ENCODE measurements around the gene SH3TC2.

SH3TC2 gene

DNA sequence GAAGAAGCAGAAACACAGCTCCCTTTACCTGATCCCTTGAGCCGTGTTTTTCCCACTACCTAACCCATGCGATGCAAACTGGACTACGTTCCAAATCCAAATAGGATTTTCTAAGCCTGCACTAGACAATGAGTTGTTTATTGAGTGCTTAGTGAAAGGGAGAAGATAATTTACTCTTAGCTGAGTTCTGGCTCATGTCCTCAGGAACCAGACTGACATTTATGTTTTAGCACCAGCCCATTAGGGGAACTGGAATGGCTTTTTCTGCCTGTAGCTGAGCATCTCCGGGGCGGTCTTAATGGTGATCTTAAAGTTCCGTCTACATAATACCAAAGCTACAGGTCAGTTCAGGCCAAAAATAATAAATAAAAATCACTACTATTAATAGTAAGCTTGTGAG lies 81.5 kb downstream of the SH3TC2 start:
- ChIA-PET POLR2A (no interaction called here), CTCF (interaction anchor here (0.7 to 2.9 kb wide), 5 partner anchors 10 to 247 kb away, joined by 3 to 11 read pairs (median 5); no protein-coding TSS in a partner anchor)
- no peak for TF ChIP-seq CTCF (IDR thresholded peaks at IDR 0.05; ENCODE audit: control extremely low read depth, extremely low read depth, low read depth, missing control alignments)
- DNase-seq (ENCODE audit: extremely low spot score), result no peak

- POLR2A ChIA-PET, result no interaction called here
These were observed 82.1 kb downstream of the SH3TC2 start for GRCh38 chr5:148980731-148981130.

DNA sequence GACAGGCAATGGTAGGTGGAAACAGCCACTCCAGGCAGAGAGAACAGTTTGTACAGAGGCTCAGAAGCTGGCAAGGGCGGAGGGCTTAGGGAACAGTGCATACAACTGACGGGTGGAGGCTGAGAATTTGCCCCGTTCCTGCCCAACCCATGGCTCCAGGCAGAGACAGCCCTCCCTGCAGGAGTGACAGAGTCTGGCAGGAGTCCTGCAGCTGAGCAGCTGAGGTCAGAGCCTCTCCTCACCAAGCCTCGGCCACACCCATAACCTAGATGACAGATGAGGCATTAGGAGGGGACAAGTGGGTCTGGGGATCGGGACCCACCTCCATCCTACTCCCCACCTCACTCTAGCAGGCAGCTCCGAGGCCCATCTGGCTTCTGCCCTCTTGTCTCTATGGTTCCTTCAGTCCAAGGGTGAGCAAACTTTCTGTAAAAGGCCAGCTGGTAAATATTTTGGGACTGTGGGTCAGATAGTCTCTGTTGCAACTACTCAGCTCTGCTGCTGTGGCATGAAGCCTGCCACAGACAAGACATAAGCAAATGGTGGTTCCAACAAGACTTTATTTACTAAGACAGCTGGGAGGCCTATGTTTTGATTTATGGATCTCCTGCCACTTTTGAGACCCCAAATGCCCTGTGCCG lies 83.7 kb downstream of the SH3TC2 start:
- DNase-seq (ENCODE audit: extremely low spot score), result no peak
- POLR2A ChIA-PET, result no interaction called here
- CTCF ChIA-PET, result interaction anchor here (1.1 to 1.8 kb wide), 4 partner anchors 10 to 291 kb away, joined by 3 to 6 read pairs (median 4); no protein-coding TSS in a partner anchor
- no peak for TF ChIP-seq CTCF (IDR thresholded peaks at IDR 0.05; ENCODE audit: control extremely low read depth, extremely low read depth, low read depth, missing control alignments)

More at GRCh38 chr5:148980731-148981130, 82.1 kb downstream of the SH3TC2 start:
- no peak for TF ChIP-seq CTCF (IDR thresholded peaks at IDR 0.05; ENCODE audit: control extremely low read depth, extremely low read depth, low read depth, missing control alignments)
- CTCF ChIA-PET, result interaction anchor here (1.0 to 2.9 kb wide), 4 partner anchors 11 to 247 kb away, joined by 3 to 11 read pairs (median 6); no protein-coding TSS in a partner anchor
- no peak for DNase-seq (ENCODE audit: extremely low spot score)

DNA sequence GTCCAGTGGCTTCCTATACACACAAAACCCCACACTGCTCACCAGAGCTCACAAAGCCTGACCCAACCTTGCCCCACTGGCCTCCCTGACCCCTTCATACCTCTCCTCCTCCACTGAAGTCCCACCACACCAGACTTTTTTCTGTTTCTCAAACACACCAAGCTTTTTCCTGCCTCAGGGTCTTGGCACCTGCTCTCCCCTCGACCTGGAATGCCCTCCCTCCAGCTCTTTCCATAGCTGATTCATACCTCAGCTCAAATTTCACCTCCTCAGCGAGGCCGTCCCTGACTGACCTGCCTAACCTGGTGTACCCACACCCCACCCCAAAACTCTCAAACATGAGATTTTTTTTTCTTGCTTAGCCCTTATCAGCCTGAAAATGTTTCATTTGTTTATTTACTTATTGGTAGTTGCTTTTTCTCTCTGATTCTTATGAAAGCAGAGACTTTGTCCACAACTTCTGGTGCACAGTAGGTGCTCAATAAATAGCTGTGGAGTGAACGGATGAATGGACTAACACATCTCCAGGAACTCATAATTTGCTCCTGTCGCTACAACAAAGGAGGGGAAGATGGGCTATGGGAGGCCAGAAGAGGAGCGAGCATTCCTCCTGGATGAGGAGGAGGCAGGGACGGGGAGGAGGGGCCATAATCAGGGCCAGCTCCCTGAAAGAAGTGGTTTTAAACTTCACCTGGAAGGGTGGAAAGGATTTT lies 84.3 kb downstream of the SH3TC2 start:
- TF ChIP-seq CTCF (IDR thresholded peaks at IDR 0.05; ENCODE audit: control extremely low read depth, extremely low read depth, low read depth, missing control alignments), result no peak
- CTCF ChIA-PET, result interaction anchor here (1.0 to 5.3 kb wide), 9 partner anchors 12 to 292 kb away, joined by 3 to 21 read pairs (median 5); no protein-coding TSS in a partner anchor
- no peak for DNase-seq (ENCODE audit: extremely low spot score)
- POLR2A ChIA-PET, result no interaction called here

GRCh38 chr5:148976569-148977381 lies 86.1 kb downstream of the SH3TC2 start:
- DNase-seq (ENCODE audit: extremely low spot score), result no peak
- ChIA-PET CTCF (interaction anchor here (0.7 to 5.3 kb wide), 6 partner anchors 14 to 243 kb away, joined by 3 to 21 read pairs (median 6); no protein-coding TSS in a partner anchor), POLR2A (no interaction called here)
- TF ChIP-seq CTCF (IDR thresholded peaks at IDR 0.05; ENCODE audit: control extremely low read depth, extremely low read depth, low read depth, missing control alignments), result no peak

Measured in GM10248 (cell line).